RPMI8226 (cell line): Measurements from ENCODE around the gene SLC6A20.
"Not testable (repeated sequence)": the region's sequence is repeated elsewhere in the genome, so short reads cannot be mapped to it uniquely, and the experiment has no call there.

ENCODE experiments used
- DNase-seq: peaks from one replicate; pipeline ENCODE4 v3.0.0-alpha.2; 2015

Gene SLC6A20

GRCh38 chr3:45777111-45777745, 19.1 kb downstream of the SLC6A20 start:
- no peak for DNase-seq

GRCh38 chr3:45776611-45777010, 19.7 kb downstream of the SLC6A20 start:
- peak; percentile 57 for DNase-seq

- DNase-seq, result no peak
Measured at GRCh38 chr3:45776301-45776595, 20.1 kb downstream of the SLC6A20 start.

- no peak for DNase-seq
Measured at GRCh38 chr3:45775571-45776300, 20.6 kb downstream of the SLC6A20 start.

GRCh38 chr3:45774581-45775521, 21.5 kb downstream of the SLC6A20 start:
- DNase-seq, result no peak

- DNase-seq, result no peak
Measured at GRCh38 chr3:45773714-45774449, 22.5 kb downstream of the SLC6A20 start.

GRCh38 chr3:45773072-45773471, 23.3 kb downstream of the SLC6A20 start:
- DNase-seq, result no peak

- no peak for DNase-seq
Measured at GRCh38 chr3:45772341-45773035, 23.8 kb downstream of the SLC6A20 start.

- DNase-seq, result no peak
Measured at GRCh38 chr3:45771831-45772230, 24.5 kb downstream of the SLC6A20 start.

GRCh38 chr3:45771166-45771775, 25.1 kb downstream of the SLC6A20 start:
- DNase-seq, result no peak

GRCh38 chr3:45765958-45766357, 30.4 kb downstream of the SLC6A20 start:
- no peak for DNase-seq

GRCh38 chr3:45765266-45765851, 31.0 kb downstream of the SLC6A20 start:
- no peak for DNase-seq

- DNase-seq, result no peak
Measured at GRCh38 chr3:45763303-45763675, 33.0 kb downstream of the SLC6A20 start.

GRCh38 chr3:45762647-45763302, 33.6 kb downstream of the SLC6A20 start:
- DNase-seq, result no peak

GRCh38 chr3:45761831-45762230, 34.5 kb downstream of the SLC6A20 start:
- no peak for DNase-seq

- peak; percentile 63 for DNase-seq
Measured at GRCh38 chr3:45760878-45761711, 35.2 kb downstream of the SLC6A20 start.

GRCh38 chr3:45759851-45760250, 36.5 kb downstream of the SLC6A20 start:
- no peak for DNase-seq

GRCh38 chr3:45758871-45759270, 37.5 kb downstream of the SLC6A20 start:
- DNase-seq, result no peak

- DNase-seq, result not testable (repeated sequence)
Measured at GRCh38 chr3:45757141-45757540, 39.2 kb downstream of the SLC6A20 start.

- DNase-seq, result no peak
Measured at GRCh38 chr3:45756055-45756454, 40.3 kb downstream of the SLC6A20 start.
